HG02678 (cell line): ENCODE measurements around the gene CLTCL1.

ENCODE experiments used
- ATAC-seq: cut with Tn5 transposase; IDR thresholded peaks from one replicate; pipeline ENCODE4 v1.9.1; 2021; ENCODE audit warnings: mild to moderate bottlenecking, moderate library complexity; ENCODE audit not compliant: unreplicated experiment

The CLTCL1 gene

DNA sequence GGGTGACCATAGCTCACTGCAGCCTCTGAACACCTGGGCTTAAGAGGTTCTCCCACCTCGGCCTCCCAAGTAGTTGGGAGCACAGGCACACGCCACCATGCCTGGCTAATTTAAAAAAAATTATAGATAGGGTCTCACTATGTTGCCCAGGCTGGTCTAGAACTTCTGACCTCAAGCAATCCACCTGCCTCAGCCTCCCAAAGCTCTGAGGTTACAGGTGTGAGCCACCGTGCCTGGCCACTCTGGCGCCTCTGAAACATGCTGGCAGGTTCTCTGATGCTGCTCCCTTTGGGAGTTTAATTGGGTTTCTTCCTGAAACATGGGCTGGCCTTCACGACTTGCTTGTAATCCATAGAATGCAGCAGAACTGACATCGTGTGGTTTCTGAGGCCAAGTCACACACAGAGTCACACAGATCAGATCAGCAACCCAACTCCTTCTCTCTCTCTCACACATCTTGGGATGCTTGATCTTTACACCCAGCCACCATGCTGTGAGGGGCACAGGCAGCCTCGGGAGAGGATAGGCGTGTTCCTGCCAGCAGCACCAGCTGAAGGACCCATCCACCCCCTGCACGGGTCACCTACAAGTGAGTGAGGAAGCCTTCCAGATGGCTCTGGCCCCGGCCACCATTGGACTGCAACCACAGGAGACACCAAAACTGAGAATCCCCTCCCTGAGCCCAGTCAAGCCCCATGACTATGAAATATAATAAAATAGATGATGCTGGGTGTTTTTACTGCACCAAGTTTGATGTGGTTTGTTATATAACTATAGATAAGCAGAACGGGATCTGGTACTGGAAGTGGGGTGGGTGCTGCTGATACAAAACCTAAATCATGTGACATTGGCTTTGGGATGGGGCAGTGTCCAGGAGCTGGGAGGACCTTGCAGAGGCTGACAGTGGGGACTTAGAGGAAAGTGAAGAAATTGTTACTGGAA, 138.3 kb downstream of the CLTCL1 start:
- no peak for ATAC-seq

DNA sequence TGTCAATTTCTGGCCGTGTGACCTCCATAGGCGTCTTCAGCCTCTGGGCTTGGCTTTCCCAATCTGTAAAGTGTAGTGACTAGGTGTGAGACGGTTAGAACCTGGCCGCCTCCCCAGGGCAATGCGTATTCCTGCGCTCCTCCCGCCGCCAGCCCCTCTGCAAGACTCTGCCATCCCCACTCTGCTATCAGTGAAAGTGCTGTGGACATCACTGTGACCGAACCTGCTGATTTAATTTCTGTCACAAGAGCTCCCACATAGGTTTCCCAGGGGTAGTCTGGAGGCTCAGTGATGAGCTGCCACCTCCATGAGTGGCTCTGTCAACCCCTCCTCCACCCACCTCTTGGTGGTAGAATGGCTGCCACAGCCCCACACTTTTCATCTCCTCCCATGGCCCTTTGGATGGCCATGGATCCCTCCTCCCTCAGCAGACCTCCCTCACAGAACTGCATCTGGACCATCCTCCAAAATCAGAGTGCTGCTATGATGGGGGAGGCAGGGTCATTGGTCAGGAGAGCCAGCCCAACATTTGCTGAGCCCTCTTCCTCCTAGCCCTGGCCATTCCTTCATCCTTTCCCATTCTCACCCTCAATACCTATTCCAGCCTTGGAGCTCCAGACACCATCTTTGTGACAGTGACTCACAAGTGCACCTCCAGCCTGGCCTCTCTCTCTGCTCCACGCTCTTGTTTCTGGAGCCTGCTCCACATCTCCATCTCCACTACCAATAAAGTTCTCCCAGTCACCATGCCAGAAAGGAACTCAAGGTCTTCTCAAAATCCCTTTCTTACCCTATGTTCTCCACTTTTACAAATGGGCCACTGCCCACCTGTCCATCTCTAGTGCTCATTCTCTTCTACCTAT, 140.0 kb downstream of the CLTCL1 start:
- ATAC-seq = no peak

DNA sequence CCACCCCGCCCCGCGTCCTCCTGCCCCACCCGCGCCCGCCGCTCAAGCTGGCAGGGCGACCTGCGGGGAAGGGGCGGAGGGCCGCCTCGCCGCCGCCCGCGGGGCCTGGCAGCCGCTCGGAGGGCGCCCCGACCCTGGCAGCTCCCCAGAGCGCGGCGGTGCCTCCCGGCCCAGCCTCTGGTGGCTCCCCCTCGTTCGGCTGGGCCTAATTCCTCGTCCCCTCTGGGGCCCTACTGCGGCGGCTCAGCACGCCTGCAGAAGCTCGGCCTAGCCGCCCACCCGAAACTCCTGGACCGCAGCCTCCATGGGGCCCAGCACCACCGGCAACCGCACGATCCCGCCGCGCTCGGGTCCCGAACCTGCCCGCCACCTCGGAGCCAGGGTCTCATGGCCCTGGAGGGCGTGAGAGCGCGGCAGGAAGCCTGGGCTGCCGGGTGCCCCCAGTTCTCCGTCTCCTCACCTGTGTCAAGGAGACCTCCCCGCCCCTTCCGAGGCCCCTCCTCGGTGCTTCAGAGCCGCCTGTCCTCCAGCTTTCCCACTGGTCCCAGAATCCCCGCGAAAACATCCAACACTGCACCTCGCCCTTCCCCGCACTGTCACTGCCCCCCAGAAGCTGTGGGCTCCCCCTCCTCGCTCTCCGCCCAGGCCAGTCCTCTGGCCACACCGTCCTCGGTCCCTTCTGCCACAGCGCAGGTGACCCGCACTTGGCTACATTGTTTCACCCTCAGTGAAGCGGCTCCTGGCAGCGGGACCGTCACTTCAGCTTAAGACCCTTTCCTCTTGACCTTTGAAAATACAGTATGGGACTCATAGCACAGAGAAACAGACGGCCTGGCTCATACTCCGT, 140.8 kb downstream of the CLTCL1 start:
- ATAC-seq = no peak

DNA sequence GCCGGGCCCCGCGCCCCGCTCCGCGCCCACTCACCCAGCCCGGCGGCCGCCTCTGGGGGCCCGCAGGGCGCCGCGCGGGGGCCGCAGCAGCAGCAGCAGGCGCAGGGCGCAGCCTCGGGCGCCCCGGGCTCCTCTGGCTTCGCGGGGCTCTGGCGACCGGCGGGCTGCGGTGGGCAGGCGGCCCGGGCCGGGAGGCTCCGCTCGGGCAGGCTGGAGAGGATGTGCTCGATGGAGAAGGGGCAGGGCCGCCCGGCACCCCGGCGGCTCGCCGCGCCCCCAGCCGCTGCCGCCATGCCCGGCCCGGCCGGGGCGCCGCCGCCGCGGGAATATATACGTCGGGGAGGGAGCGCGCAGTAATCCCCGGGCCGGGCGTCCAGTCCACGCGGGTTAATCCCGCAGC, 141.5 kb downstream of the CLTCL1 start, which contains the start of gene GSC2:
Gene GSC2 (minus strand): TSS at position 302 of the 400 bp plus-strand sequence. CDS start 9 bp downstream, at position 293.
- ATAC-seq = no peak

DNA sequence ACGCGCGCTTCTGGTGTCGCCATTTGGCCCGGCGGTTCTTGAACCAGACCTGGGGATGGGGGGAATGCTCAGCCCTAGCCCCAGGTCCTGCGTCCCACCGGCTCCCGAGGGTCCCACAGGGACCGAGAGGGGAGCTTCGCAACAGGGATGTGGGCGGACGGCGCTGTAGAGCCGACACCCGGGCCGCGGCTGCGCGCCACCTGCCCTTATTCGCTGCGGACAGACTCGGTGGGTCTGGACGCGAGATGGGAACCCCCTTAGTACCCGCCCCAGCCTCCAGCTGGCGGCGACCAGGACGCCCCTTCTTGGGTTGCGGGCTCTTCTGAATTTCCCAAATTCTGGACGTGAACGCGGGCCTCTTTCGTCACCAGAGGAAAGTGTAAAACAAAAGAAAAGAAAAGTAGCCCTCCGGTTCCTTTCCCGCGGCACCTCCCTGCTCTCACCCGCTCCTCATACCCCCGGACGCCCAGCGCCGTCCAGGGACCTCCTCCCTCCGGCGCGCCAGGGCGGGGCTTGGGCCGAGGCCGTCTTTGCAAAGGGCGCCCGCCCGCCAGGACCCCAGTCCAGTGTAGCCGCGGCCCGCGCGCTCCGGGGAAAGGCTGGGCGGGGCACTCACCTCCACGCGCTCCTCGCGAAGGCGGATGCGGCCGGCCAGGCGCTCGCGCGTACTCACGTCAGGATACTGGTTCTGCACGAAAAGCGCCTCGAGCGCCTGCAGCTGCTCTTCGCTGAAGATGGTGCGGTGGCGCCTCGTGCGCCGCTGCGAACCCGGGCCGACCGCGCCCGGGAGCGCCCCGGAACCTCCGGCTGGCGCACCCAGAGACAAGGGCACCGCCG, 142.3 kb downstream of the CLTCL1 start:
- no peak for ATAC-seq

- ATAC-seq = no peak
Measured at GRCh38 chr22:19148417-19149046, 143.0 kb downstream of the CLTCL1 start.

- no peak for ATAC-seq
Measured at GRCh38 chr22:19147195-19147780, 144.2 kb downstream of the CLTCL1 start.

DNA sequence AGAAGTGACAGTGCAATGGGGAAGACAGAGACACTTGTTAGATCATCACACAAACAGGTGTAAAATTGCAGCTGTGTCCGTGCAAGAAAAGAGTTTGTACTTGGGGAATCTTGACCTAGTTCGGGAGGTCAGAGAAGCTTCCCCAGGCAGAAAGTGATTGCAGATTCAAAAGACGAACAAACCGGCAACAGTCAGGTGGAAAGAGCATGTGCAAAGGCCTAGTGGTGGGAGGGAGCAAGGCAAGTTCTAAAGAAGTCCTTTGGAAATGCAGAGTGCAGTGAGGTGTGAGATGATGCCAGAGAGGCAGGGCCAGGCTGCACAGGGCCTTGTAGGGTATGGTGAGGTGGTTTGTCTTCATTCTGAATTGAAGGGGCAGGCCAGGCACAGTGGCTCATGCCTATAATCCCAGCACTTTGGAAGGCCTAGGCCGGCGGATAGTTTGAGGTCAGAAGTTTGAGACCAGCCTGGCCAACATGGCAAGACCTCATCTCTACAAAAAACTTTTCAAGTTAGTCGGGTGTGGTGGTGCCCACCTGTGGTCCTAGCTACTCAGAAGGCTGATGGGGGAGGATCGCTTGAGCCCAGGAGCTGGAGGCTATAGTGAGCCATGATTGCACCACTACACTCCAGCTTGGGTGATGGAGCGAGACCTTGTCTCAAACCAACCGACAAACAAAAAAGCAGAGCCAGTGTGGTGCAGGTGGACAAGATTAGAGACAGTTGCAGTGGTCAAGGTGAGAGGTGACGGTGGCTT, 145.1 kb downstream of the CLTCL1 start:
- ATAC-seq = no peak

DNA sequence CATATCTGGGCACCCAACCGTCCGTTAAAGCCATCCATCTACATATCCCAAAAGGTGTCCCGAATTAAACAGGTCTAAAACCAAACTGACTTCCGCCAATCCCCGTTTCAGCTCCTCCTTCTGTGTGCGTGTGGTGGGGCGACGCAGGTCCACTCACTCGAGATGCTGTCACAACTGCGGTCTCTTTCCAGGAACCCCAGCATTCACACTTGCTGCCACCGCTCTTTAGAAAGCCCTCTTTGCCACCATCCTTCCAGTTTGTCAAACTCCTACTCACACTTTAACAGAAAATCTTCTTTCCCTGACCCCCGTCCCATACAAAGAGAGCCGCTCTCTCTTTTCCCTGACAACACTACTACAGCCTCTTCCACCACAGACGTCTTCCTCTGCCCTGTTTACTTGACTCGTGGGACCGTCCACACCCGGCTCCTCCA, 147.5 kb downstream of the CLTCL1 start:
- no peak for ATAC-seq

DNA sequence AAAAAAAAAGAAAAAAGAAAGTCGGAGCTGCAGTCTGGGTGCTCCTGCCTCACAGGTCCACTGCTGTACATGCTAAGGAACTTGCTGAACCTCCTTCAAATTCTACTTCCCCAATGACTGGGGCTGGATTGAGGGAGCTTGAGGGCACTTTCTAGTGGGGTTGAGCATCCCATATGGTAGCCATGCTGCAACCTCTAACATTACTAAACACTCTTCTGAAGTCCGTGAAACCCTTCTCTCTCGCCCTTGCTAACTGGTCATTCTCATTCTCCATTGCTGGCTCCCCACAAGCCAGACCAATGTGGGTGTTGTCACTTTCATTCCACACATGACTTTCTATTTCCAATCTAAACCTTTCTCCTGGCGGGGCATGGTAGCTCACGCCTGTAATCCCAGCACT, 148.3 kb downstream of the CLTCL1 start:
- ATAC-seq = no peak

GRCh38 chr22:19142394-19142793, 149.1 kb downstream of the CLTCL1 start:
- ATAC-seq = no peak

DNA sequence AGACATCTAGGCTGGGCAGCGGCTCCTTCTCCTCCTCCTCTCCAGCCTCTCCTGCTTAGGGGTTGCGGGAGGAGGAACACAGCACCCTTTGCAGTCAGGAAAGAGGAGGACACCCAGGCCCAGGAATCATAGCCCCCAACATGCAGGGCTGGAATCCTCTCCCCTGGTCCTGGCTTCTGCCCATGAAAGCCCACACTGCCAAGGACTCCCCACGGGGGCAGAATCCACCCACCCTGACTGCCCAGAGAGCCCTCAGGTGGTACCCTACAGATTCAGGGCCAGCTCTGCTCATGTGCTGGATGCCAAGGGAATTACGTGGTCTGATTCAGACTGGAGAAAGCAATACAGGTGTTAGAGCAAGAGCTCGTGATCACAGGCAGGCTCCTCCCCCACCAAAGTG, 151.5 kb downstream of the CLTCL1 start:
- ATAC-seq = no peak

- ATAC-seq = no peak
Measured at GRCh38 chr22:19139001-19139356, 152.5 kb downstream of the CLTCL1 start.

- no peak for ATAC-seq
Measured at GRCh38 chr22:19138217-19139000, 153.1 kb downstream of the CLTCL1 start.

- ATAC-seq = no peak
Measured at GRCh38 chr22:19137384-19138216, 153.9 kb downstream of the CLTCL1 start.

GRCh38 chr22:19136915-19137314, 154.6 kb downstream of the CLTCL1 start:
- ATAC-seq = no peak

GRCh38 chr22:19134874-19135273, 156.6 kb downstream of the CLTCL1 start:
- ATAC-seq = no peak
